Activated naive CD4-positive, alpha-beta T cell treated with anti-CD3 and anti-CD28 coated beads for 36 hours (primary cell): ENCODE measurements around the gene ASTN2. TPM values are rescaled to one million over a fixed set of nuclear protein-coding genes. Genes with fewer than 3 reads are reported as not detected.

ENCODE experiments used
- CTCF ChIA-PET: fragments of 350-600 bp; sonication (Branson Sonifier 250); formaldehyde crosslinking; loops from one replicate; lab custom pipeline; 2021; ENCODE audit warnings: antibody characterized with exemption; lab: Charles Lee
- DNase-seq: peaks from one replicate; pipeline ENCODE4 v3.0.0-alpha.2; 2020
- H3K27ac Mint-ChIP-seq: one replicate; pipeline ENCODE4 v1.8.0; 2021; ENCODE audit warnings: mild to moderate bottlenecking, mixed read lengths
- H3K27me3 Mint-ChIP-seq: one replicate; pipeline ENCODE4 v1.8.0; 2021; ENCODE audit warnings: low read depth, mixed read lengths
- H3K36me3 Mint-ChIP-seq: one replicate; pipeline ENCODE4 v1.8.0; 2021; ENCODE audit warnings: low read depth, mixed read lengths
- H3K4me1 Mint-ChIP-seq: one replicate; pipeline ENCODE4 v1.8.0; 2021; ENCODE audit warnings: low read depth, mixed read lengths
- H3K4me3 Mint-ChIP-seq: one replicate; pipeline ENCODE4 v1.8.0; 2021; ENCODE audit warnings: mild to moderate bottlenecking, moderate library complexity, mixed read lengths
- H3K9me3 Mint-ChIP-seq: one replicate; pipeline ENCODE4 v1.8.0; 2021; ENCODE audit warnings: mixed read lengths
- intact Hi-C: fragments of 100-400 bp; cut with micrococcal nuclease; formaldehyde crosslinking; loops from one replicate; pipeline ENCODE4 v1.15.1; 2023
- total RNA-seq, 2 experiments: library from RNA; stranded (reverse); gene quantifications; one replicate each; pipeline ENCODE4 v1.2.3, GENCODE V29; 2021

ASTN2 gene
- total RNA-seq, 2 experiments from 2014 or later, result 6.0 to 6.6 TPM

DNA sequence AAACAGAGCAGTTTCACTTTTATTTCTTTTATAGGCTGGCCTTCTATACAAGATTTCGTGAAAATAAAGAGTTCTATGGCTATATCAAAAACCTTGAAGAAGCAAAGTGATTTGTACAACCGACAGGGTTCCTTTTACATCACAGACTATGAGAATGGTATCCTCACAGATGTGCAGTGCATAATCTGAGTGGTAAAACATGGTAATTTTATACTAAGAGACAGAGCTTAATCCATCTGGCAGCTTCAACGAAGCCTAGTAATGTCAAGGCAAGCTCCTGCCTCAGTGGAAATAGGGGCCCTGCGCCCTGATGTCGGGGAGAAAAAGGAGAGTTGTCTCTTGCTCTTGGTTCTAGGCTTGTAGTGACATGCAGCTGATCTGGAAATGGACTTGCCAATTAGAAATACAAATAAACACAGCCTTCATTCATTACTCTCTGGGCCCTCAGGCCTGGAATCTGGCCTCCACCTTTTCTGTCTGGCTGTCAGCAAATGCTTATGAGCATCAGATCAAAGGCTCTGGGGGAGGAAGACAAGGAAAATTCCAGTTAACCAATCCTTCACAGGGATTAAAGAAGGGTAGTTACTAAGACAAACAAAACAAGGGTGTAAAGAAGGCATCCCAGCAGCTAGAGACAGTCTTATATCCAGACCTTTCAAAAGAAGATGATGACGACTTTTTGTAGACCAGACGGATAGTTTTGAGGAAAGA is 761.4 kb downstream of the ASTN2 start:
- intact Hi-C loops, result no loop called here
- Mint-ChIP-seq H3K4me3 (no peak overlapping the region), H3K9me3 (no peaks in the 10 kb centered on the region), H3K27ac (no peak overlapping the region), H3K27me3 (no peaks in the 10 kb centered on the region), H3K4me1 (no peaks in the 10 kb centered on the region), H3K36me3 (peaks cover 7% of the 10 kb centered on the region)
- no peak for DNase-seq
- CTCF ChIA-PET, result no interaction called here

DNA sequence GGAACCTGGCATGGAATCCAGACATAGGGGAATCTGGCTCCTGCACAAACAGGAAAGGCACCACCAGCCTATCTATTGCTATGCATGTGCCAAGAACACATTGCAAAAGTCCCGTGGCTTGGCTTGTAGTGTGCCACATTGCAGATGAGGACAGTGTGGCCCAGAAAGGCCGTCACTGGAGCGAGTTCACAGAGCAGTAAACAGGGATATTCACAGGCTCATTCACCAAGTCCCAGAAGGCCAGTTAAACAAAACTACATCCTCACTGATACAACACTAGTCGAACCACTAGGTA is 767.4 kb downstream of the ASTN2 start:
- Mint-ChIP-seq H3K4me1 (no peaks in the 10 kb centered on the region), H3K9me3 (no peaks in the 10 kb centered on the region), H3K36me3 (peaks cover 10% of the 10 kb centered on the region), H3K27me3 (no peaks in the 10 kb centered on the region), H3K27ac (no peak overlapping the region), H3K4me3 (no peak overlapping the region)
- CTCF ChIA-PET, result no interaction called here
- intact Hi-C loops, result loop anchor here (1.0 to 5.0 kb wide), 3 partner anchors 58 to 1055 kb away; no protein-coding TSS in a partner anchor
- DNase-seq, result no peak

DNA sequence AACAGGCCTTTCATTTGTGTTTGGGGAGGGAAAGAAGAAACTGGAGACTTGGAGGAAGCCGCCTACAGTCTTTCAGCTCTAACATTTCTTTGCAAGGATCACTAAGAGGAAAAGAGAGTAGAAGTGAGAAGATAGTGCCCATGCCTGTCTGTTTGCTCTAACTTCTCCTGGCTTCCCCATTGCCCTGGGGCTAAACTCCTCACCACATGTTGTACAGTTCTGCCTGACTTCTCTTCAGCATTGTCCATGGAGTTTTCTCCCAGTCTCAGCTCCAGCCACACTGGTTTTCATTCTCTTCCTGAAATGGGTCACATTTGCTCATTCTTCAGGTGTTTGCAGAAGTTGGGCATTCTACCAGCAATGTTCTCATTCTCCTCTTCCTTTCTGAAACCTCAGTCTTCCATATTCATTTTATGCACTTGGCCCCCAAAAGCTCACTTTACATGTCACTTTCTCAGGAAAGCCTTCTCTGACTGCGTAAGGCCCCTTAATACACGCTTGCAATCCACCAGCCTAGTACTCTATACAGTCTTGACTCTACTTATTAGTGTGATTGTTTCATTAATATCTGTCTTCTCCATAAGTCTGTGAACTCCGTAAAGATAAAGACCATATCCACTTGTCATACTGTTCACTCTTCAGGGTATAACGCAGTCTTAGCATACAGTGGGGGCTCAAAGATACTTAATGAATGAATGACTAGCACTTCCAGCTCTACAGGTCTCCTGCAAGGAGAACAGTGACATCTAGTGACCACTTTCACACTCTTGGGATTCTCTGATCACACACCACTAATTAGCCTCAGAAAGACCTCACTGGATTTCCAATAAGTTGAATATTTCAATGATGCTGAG is 768.0 kb downstream of the ASTN2 start:
- no peak overlapping the region for H3K4me3 Mint-ChIP-seq
- intact Hi-C loops, result loop anchor here (1.0 to 5.0 kb wide), 3 partner anchors 58 to 1055 kb away; no protein-coding TSS in a partner anchor
- no peaks in the 10 kb centered on the region for H3K27me3 Mint-ChIP-seq
- H3K36me3 Mint-ChIP-seq, result peaks cover 10% of the 10 kb centered on the region
- H3K27ac Mint-ChIP-seq, result no peak overlapping the region
- H3K9me3 Mint-ChIP-seq, result no peaks in the 10 kb centered on the region
- DNase-seq, result no peak
- CTCF ChIA-PET, result no interaction called here
- H3K4me1 Mint-ChIP-seq, result no peaks in the 10 kb centered on the region

DNA sequence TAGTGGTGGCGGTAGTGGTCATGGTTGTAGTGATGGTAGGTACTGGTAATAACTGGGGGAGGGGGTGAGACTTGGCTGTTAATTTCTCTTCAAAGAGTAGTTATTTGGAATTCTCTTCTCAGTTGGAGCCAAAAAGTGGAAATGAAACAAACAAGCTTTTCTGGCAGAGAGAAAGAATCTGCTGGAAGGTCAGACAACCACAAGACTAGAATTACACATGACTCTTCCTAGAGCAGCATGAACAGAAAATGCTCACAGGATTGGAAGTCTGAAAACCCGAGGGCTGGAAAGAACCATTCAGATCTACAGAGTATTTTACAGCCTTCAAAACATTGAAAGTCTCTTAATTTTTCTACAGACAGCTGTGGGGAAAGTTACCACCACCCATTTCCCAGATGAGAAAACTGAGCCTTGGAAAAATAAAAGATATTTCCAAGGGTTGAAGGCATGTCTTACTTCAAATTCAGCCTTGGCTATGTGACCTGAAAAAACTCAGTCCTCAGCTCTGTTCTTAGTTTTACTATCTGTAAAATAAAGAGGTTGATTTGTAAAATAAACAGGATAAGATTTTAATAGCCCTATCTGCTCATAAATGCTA is 770.7 kb downstream of the ASTN2 start:
- no peaks in the 10 kb centered on the region for H3K27me3 Mint-ChIP-seq
- CTCF ChIA-PET, result no interaction called here
- H3K27ac Mint-ChIP-seq, result no peak overlapping the region
- peaks cover 7% of the 10 kb centered on the region for H3K36me3 Mint-ChIP-seq
- no peaks in the 10 kb centered on the region for H3K4me1 Mint-ChIP-seq
- H3K9me3 Mint-ChIP-seq, result no peaks in the 10 kb centered on the region
- no peak for DNase-seq
- intact Hi-C loops, result no loop called here
- no peak overlapping the region for H3K4me3 Mint-ChIP-seq

DNA sequence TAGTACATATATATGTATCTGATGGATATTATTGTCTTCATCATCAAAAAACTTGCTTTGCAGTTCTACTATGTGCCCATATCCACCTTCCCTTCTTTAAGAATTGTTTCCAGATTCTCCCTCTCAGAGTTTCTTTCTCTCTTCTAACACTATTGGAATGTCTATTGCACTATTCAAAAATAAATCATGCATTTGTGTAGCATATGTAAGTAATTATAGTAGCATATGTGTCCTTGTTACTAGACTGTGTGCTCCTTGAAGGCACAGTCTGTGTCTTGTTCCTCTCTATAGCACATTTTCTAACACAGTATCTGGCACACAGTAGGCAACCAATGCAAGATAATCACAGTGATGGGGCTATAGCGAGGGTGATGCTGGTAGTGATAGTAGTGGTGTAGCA is 771.2 kb downstream of the ASTN2 start:
- Mint-ChIP-seq H3K36me3 (peaks cover 7% of the 10 kb centered on the region), H3K9me3 (no peaks in the 10 kb centered on the region), H3K27me3 (no peaks in the 10 kb centered on the region), H3K4me3 (no peak overlapping the region), H3K27ac (no peak overlapping the region), H3K4me1 (no peaks in the 10 kb centered on the region)
- CTCF ChIA-PET, result interaction anchor here (0.7 to 0.8 kb wide), 2 partner anchors 65 to 218 kb away, joined by 3 read pairs; no protein-coding TSS in a partner anchor
- intact Hi-C loops, result no loop called here
- no peak for DNase-seq

DNA sequence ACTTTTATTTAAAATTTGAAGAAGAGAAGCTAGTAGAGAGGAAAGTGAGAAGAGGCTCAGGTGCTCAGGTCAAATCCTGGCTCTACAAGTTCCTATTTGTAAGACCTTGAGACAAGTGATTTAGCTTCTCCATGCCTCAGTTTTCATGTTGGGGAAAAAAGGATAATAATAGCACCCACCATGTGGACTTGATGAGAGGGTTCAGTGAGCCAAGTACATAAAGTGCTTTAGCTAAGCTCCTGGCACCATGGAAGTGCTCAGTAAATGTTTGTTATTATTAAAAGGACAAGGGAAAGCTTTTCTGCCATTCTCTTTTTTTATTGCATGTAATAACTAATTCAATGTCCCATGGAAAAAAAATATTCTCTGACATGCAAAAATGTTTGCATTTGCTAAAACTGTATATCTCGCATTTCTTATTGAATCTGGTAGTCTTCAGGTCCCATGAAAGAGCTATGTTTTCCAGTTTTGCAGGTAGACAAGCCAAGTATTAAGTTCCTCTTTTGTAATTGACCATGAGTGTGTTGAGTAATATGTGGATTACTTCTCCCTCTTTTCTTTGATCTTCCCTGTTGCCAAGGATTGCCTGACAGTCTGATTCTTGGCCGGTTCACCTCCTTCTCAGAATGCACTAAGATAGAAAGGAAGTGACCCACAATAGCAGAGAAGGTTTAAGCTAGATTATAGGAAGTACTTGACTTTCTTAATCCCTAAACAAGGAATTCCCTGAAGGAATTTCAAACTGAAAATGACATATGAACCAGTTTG is 773.4 kb downstream of the ASTN2 start:
- Mint-ChIP-seq H3K27me3 (no peaks in the 10 kb centered on the region), H3K4me3 (no peak overlapping the region), H3K36me3 (peaks cover 8% of the 10 kb centered on the region), H3K27ac (no peak overlapping the region), H3K4me1 (no peaks in the 10 kb centered on the region), H3K9me3 (no peaks in the 10 kb centered on the region)
- no peak for DNase-seq
- CTCF ChIA-PET, result interaction anchor here (0.7 kb wide), 1 partner anchor 219 kb away, joined by 3 read pairs; no protein-coding TSS in a partner anchor
- intact Hi-C loops, result no loop called here

DNA sequence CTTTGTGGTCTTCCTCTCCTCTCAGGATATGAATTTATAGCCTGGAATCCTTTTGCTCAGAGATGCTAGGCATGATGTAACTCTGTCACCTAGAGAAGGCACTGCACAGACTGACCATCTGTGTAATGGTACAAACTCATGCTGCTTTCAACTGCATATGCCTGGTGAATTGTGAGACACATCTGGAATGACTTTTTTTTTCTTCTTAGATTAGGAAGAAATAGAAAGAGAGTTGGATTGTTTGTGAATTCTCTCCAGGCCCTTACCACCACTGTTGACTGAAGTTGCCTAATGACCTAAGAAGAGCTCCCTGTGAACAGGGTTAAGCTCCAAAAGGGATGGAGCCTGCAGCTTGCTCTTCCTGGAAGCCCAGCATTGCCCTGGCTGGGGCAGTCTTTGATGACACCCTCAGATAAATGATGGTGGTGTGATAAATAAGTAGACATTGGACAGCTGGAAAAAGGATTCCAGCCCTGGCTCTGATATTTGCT is 775.6 kb downstream of the ASTN2 start:
- H3K9me3 Mint-ChIP-seq, result no peaks in the 10 kb centered on the region
- no peak overlapping the region for H3K27ac Mint-ChIP-seq
- peaks cover 11% of the 10 kb centered on the region for H3K36me3 Mint-ChIP-seq
- H3K4me3 Mint-ChIP-seq, result no peak overlapping the region
- DNase-seq, result no peak
- no peaks in the 10 kb centered on the region for H3K27me3 Mint-ChIP-seq
- no peaks in the 10 kb centered on the region for H3K4me1 Mint-ChIP-seq
- CTCF ChIA-PET, result no interaction called here
- intact Hi-C loops, result no loop called here

DNA sequence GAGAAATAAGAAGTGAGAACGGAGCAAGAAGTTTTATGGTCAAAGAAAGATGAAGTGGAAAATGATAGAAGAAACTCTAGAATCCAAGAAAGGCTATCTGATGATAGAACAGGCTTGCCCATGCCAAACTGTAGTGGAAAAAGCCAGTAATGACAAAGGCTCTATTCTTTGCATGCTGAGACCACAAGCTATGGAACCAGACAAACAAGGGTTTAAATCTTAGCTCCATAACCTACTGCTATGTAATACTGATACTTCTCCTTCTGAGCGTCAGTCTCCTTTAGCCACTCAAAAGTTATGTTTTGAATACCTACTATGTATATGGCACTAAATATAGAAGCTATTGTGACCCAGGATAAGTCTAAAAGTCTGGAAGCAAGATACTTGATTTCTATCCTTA is 778.9 kb downstream of the ASTN2 start:
- CTCF ChIA-PET, result no interaction called here
- Mint-ChIP-seq H3K27ac (no peak overlapping the region), H3K9me3 (no peaks in the 10 kb centered on the region), H3K4me3 (no peak overlapping the region), H3K4me1 (no peaks in the 10 kb centered on the region), H3K36me3 (peaks cover 8% of the 10 kb centered on the region), H3K27me3 (no peaks in the 10 kb centered on the region)
- intact Hi-C loops, result no loop called here
- no peak for DNase-seq

DNA sequence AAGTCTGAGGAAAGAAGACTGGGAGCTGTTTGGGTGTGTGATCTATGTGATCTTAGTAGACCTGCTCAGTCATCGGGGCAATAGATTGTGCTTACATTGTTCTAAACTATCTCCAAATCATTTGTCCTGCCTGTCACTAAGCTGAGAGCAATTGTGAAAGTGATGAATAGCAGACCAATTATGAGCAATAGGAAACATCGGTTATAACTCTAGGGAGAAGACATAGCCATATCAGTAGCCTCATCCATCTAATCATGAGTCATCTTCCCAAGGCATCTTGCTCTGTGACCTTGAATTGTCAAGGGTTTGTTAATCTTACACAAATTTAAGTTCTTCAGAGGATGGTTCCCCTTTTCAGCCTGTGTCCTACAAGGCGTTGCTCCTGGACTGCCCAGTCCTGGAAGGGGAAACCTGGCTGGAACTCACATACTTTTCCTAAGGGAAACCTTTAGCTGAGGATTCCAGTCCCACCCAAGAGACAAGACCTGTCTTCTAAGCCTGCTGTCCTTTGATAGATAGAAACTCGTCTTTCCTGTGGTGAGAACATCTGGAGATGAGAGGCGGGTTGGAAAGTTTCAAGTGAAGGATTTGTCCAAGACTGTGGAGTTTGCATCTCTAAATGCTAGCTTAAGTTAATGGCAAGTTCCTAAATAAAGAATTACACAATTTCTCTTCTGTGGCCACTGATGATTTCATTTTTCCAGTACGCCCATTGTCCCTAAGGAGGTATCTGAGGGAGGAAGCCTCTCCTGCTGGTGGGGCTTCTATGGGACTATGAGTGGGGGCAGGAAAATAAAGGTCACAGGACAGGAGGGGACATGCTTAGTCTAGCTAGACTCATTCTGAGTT is 781.6 kb downstream of the ASTN2 start:
- CTCF ChIA-PET, result no interaction called here

DNA sequence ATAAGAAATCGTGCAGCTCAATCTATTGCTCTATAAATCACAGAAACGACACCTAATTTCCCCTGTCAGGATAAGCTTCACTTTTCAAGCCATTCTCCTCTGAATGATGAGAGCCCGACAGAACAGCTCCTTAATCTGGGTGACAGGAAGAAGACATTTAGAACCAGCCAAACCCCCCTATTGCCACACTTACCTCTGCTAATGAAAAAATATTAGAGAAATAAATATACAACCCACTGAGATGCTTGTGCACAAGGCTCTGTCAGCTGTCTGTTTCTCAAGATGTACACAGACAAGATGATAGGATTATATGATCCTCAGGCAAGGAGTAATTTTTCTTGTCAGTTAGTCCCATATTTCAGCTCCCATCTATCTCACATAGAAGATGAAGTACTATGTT is 785.2 kb downstream of the ASTN2 start:
- Mint-ChIP-seq H3K4me1 (no peaks in the 10 kb centered on the region), H3K27me3 (no peaks in the 10 kb centered on the region), H3K4me3 (no peak overlapping the region), H3K36me3 (peaks cover 4% of the 10 kb centered on the region), H3K9me3 (no peaks in the 10 kb centered on the region), H3K27ac (no peak overlapping the region)
- CTCF ChIA-PET, result no interaction called here
- DNase-seq, result no peak
- intact Hi-C loops, result no loop called here

More for the DNA sequence above, 781.6 kb downstream of the ASTN2 start:
- Mint-ChIP-seq H3K4me1 (no peaks in the 10 kb centered on the region), H3K27ac (no peak overlapping the region), H3K4me3 (no peak overlapping the region), H3K27me3 (no peaks in the 10 kb centered on the region), H3K36me3 (peaks cover 6% of the 10 kb centered on the region), H3K9me3 (no peaks in the 10 kb centered on the region)
- DNase-seq, result no peak
- intact Hi-C loops, result no loop called here

DNA sequence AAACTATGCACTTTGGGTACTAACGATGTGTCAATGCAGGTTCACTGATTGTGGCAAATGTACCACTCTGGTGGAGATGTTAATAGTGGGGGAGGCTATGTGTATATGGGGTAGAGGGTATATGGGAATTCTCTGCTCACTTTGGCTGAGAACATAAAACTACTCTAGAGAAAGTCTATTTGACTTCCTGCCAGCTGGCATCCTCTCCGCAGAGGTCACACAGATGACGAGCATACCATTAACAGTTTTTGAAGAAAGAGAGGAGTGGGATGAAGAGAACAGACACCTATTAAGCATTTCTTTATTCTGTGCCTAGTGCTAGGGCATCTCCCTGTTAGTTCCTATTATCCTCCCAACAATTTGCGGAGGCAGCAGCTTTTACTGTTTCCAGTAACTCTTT is 786.1 kb downstream of the ASTN2 start:
- H3K4me3 Mint-ChIP-seq, result no peak overlapping the region
- DNase-seq, result no peak
- H3K36me3 Mint-ChIP-seq, result peaks cover 4% of the 10 kb centered on the region
- H3K27ac Mint-ChIP-seq, result no peak overlapping the region
- CTCF ChIA-PET, result no interaction called here
- no peaks in the 10 kb centered on the region for H3K9me3 Mint-ChIP-seq
- H3K4me1 Mint-ChIP-seq, result no peaks in the 10 kb centered on the region
- intact Hi-C loops, result no loop called here
- H3K27me3 Mint-ChIP-seq, result no peaks in the 10 kb centered on the region
